OCI-LY1 (cell line): ENCODE results near the gene ZBTB17.

Experiments
- H2AFZ ChIP-seq: fragments of 200-600 bp; sonication (generic), shearing (Covaris generic); 2 replicates; pipeline ENCODE4 v1.6.0; 2014; ENCODE audit warnings: antibody characterized with exemption, mild to moderate bottlenecking, low read length
- H3F3A ChIP-seq: fragments of 200-600 bp; sonication (generic), shearing (Covaris generic); 2 replicates; pipeline ENCODE4 v1.6.0; 2014; ENCODE audit warnings: mild to moderate bottlenecking, antibody characterized with exemption, low read length, moderate library complexity; ENCODE audit not compliant: insufficient read depth
- H3K27ac ChIP-seq: fragments of 200-600 bp; sonication (generic); 2 replicates; pipeline ENCODE4 v1.5.1; 2014; ENCODE audit warnings: low read length, mixed run types, mild to moderate bottlenecking, low read depth; ENCODE audit not compliant: poor library complexity, severe bottlenecking
- H3K27me3 ChIP-seq: fragments of 200-600 bp; sonication (generic); 2 replicates; pipeline ENCODE4 v1.6.0; 2014; ENCODE audit warnings: antibody characterized with exemption, mild to moderate bottlenecking, low read length, moderate library complexity; ENCODE audit not compliant: insufficient read depth
- H3K36me3 ChIP-seq: fragments of 200-600 bp; sonication (generic); 2 replicates; pipeline ENCODE4 v1.6.1; 2014; ENCODE audit warnings: mild to moderate bottlenecking, antibody characterized with exemption, low read length, moderate library complexity, mixed read lengths; ENCODE audit not compliant: insufficient read depth
- H3K4me1 ChIP-seq: fragments of 200-600 bp; sonication (generic); 2 replicates; pipeline ENCODE4 v1.5.1; 2014; ENCODE audit warnings: mild to moderate bottlenecking, low read length, moderate library complexity; ENCODE audit not compliant: insufficient read depth, severe bottlenecking
- H3K4me2 ChIP-seq: fragments of 200-600 bp; sonication (generic), shearing (Covaris generic); 2 replicates; pipeline ENCODE4 v1.6.1; 2014; ENCODE audit warnings: low read length
- H3K4me3 ChIP-seq: fragments of 200-600 bp; sonication (generic); 2 replicates; pipeline ENCODE4 v1.5.1; 2014; ENCODE audit warnings: low read length, low read depth, mild to moderate bottlenecking, mixed read lengths; ENCODE audit not compliant: poor library complexity, severe bottlenecking
- H3K79me2 ChIP-seq: fragments of 200-600 bp; shearing (Covaris generic); 2 replicates; pipeline ENCODE4 v1.6.1; 2016; ENCODE audit warnings: mixed run types, low read length, mixed read lengths; ENCODE audit not compliant: insufficient read depth
- H3K9ac ChIP-seq: fragments of 200-600 bp; sonication (generic), shearing (Covaris generic); 2 replicates; pipeline ENCODE4 v1.6.1; 2014; ENCODE audit warnings: mild to moderate bottlenecking, low read length, mixed read lengths
- H3K9me2 ChIP-seq: fragments of 200-600 bp; sonication (generic), shearing (Covaris generic); 2 replicates; pipeline ENCODE4 v1.6.1; 2014; ENCODE audit warnings: low read depth, mild to moderate bottlenecking, low read length, mixed read lengths
- H3K9me3 ChIP-seq: fragments of 200-600 bp; shearing (Covaris generic); 2 replicates; pipeline ENCODE4 v1.6.1; 2014; ENCODE audit warnings: low read length, mixed read lengths
- H4K20me1 ChIP-seq: fragments of 200-600 bp; sonication (generic), shearing (Covaris generic); 2 replicates; pipeline ENCODE4 v1.6.0; 2016; ENCODE audit warnings: mild to moderate bottlenecking, low read length; ENCODE audit not compliant: insufficient read depth
- EZH2 ChIP-seq: fragments of 200-600 bp; sonication (generic), shearing (Covaris generic); IDR thresholded peaks from 2 replicates; pipeline ENCODE4 v1.8.0; 2017; ENCODE audit warnings: borderline replicate concordance, mixed run types, mild to moderate bottlenecking, antibody characterized with exemption, low read length, moderate library complexity, mixed read lengths
- TF ChIP-seq, protein P1 (sequence below): fragments of 200-600 bp; sonication (generic), shearing (Covaris generic); IDR thresholded peaks from 2 replicates; pipeline ENCODE4 v1.5.1; 2017; ENCODE audit warnings: mild to moderate bottlenecking, antibody characterized with exemption, low read length, moderate library complexity, mixed read lengths

Gene ZBTB17

GRCh38 chr1:15923241-15923640 is 52.7 kb downstream of the ZBTB17 start:
- Histone ChIP-seq H3K27me3 (no peaks in the 10 kb centered on the region), H3K9ac (no peak overlapping the region), H3K4me1 (no peaks in the 10 kb centered on the region), H3K4me2 (no peak overlapping the region), H3K79me2 (peaks cover 7% of the 10 kb centered on the region; the same call in 1 of the 2 replicates), H3K9me2 (no peaks in the 10 kb centered on the region), H3K4me3 (no peak overlapping the region), H3K36me3 (peaks cover 95% of the 10 kb centered on the region), H3K9me3 (no peaks in the 10 kb centered on the region), H3K27ac (no peak overlapping the region), H2AFZ (no peak overlapping the region), H4K20me1 (peaks cover 2% of the 10 kb centered on the region; the same call in 1 of the 2 replicates), H3F3A (0 out of 2 replicates have a peak, but pooled peaks cover 2% of the 10 kb centered on the region)
- TF ChIP-seq EZH2 = no peak
- TF ChIP-seq, protein P1, sequence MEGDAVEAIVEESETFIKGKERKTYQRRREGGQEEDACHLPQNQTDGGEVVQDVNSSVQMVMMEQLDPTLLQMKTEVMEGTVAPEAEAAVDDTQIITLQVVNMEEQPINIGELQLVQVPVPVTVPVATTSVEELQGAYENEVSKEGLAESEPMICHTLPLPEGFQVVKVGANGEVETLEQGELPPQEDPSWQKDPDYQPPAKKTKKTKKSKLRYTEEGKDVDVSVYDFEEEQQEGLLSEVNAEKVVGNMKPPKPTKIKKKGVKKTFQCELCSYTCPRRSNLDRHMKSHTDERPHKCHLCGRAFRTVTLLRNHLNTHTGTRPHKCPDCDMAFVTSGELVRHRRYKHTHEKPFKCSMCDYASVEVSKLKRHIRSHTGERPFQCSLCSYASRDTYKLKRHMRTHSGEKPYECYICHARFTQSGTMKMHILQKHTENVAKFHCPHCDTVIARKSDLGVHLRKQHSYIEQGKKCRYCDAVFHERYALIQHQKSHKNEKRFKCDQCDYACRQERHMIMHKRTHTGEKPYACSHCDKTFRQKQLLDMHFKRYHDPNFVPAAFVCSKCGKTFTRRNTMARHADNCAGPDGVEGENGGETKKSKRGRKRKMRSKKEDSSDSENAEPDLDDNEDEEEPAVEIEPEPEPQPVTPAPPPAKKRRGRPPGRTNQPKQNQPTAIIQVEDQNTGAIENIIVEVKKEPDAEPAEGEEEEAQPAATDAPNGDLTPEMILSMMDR = no peak

GRCh38 chr1:15918962-15919715 is 56.8 kb downstream of the ZBTB17 start:
- Histone ChIP-seq H3F3A (0 out of 2 replicates have a peak, but pooled peaks cover 2% of the 10 kb centered on the region), H3K9ac (no peak overlapping the region), H3K9me3 (no peaks in the 10 kb centered on the region), H3K27ac (no peak overlapping the region), H3K79me2 (peaks cover 7% of the 10 kb centered on the region; the same call in 1 of the 2 replicates), H3K4me3 (no peak overlapping the region), H3K27me3 (no peaks in the 10 kb centered on the region), H3K9me2 (no peaks in the 10 kb centered on the region), H4K20me1 (peaks cover 2% of the 10 kb centered on the region; the same call in 1 of the 2 replicates), H2AFZ (no peak overlapping the region), H3K36me3 (peaks cover 93% of the 10 kb centered on the region), H3K4me1 (peaks cover 16% of the 10 kb centered on the region), H3K4me2 (no peak overlapping the region)
- TF ChIP-seq EZH2 = no peak
- TF ChIP-seq, protein P1 = no peak

- Histone ChIP-seq H3K4me1 (peaks cover 16% of the 10 kb centered on the region), H3K9ac (no peak overlapping the region), H3K36me3 (peaks cover 93% of the 10 kb centered on the region), H3K79me2 (peaks cover 11% of the 10 kb centered on the region; the same call in 1 of the 2 replicates), H3K27ac (peak overlapping the region; percentile 43), H3K27me3 (no peaks in the 10 kb centered on the region), H3F3A (no peaks in the 10 kb centered on the region), H3K4me3 (no peak overlapping the region), H3K9me2 (no peaks in the 10 kb centered on the region), H3K9me3 (no peaks in the 10 kb centered on the region), H2AFZ (no peak overlapping the region), H3K4me2 (no peak overlapping the region), H4K20me1 (peaks cover 2% of the 10 kb centered on the region; the same call in 1 of the 2 replicates)
- TF ChIP-seq EZH2 = no peak
- TF ChIP-seq, protein P1 = no peak
Measured at GRCh38 chr1:15916916-15917315, 59.0 kb downstream of the ZBTB17 start.
